ENCODE measurements around the gene DGKG. TPM values are rescaled to one million over a fixed set of nuclear protein-coding genes. Genes with fewer than 3 reads are reported as not detected.
A peak's percentile ranks its signal among the peaks of the same experiment; 100 is the strongest.

DGKG gene
- total RNA-seq (2014; rRNA removed; shearing (Covaris generic); ENCODE audit: low replicate concordance), result 15.0 and 16.4 TPM in 2 replicates

DNA sequence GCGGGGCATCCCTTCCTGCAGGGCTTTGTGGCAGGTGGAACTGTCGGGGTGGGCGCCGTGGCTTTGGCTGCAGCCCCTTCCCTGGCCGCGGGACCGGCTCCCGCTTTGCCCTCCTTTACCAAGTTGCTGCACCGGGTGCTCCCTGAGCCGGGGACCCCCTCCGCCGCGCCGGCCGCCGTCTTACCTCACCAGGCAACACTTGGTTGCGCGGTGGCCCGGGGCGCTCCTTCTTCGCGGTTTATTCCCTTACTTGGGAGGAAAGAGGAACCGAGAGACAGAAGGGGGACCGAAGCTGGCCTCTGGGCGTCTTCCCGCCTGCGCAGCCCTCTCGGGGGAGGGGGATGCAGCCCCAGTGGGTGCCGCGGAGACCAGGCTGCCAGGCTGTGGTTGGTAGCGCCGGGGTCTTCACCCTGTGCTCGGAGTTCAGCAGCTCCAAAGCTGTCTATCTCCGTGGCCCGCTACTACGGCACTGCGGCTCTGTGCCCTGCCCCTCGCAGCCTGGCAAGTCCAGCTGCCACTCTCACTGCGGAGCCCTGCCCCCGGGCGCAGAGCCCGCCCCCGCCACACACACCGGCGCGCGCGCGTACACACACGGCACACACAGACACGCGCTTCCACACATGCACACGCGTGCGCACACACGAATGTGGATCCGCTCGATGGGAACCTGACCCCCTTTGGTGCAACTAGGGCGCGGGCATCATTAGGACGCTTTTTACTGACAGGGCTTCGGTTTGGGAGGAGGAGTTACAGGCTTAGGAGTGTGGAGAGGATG, at the start of gene DGKG:
DGKG (minus strand) TSS at position 473 of the 775 bp plus-strand sequence. CDS start 41,775 bp downstream, outside the sequence.
- DNase-seq (ENCODE audit: low read depth), result peak; percentile 15
- in situ Hi-C loops (cut with HindIII; ENCODE audit: low pct_unique_long_range_greater_than_20kb, low sequenced_read_pairs), result no loop called here

DNA sequence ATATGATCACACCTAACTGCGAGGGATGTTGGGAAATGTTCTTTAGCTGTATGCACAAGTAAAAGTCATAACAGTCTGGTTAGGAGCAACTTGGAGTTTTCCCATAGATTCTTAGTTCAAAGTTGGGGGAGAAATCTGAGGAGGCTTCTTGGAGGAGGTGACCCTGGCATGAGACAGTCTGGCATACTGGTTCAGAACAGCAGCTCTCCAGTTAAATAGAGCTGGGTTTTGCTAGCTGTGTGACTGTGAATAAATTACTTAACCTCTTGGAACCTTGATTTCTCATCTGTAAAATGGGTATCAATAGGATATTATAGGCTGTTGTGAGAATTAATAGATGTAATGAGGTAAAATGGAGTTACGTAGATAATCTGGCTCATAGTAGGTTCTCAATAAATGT, 49.1 kb upstream of the DGKG start:
- in situ Hi-C loops (cut with HindIII; ENCODE audit: low pct_unique_long_range_greater_than_20kb, low sequenced_read_pairs), result no loop called here
- no peak for DNase-seq (ENCODE audit: low read depth)

DNA sequence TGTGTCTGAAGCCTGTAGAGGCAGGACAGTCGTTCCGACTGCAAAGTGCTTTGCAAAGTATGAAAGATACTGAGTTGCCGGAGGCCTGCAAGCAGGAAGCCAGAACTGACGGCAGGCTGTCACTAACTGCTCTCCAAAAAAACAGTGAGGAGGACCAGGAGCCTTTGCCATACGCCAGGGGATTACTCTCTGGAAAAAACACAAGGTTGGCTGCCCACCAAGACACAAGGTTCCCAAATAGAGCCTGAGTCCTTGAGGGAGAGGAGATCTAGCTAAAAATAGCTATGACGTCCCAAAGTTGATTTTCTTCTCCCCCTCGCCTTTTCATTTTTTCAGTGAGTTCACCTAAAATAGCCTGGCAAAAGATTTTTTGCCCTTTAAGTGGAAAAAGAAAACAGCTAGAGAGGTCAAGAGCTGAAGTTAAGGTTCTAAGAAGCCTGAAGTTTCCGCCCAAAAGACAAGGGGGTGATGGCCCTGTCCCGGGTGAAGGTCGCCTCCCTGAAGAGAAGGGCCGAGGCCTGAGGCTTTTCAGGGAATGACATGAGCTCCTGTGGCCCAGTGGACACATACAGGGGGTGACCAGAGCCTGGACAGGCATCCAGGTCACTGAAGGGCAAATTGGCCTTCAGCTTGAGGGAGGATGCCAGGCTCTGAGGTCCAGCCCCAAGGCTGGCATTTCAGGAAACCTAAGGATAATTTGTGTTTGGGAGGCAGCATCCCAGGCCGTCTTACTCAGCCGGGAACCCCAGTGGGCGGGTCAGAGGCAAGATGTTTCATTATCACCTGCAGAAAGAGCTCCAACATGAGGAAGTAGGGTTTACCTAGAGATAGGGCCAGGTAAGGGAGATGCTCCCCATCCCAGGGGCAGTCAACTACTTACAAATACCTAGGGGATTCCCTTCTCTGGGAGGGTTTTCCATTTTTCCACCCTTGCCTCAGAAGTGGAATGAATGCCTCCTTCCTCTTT, 44.9 kb upstream of the DGKG start:
- no peak for DNase-seq (ENCODE audit: low read depth)
- in situ Hi-C loops (cut with HindIII; ENCODE audit: low pct_unique_long_range_greater_than_20kb, low sequenced_read_pairs), result no loop called here

DNA sequence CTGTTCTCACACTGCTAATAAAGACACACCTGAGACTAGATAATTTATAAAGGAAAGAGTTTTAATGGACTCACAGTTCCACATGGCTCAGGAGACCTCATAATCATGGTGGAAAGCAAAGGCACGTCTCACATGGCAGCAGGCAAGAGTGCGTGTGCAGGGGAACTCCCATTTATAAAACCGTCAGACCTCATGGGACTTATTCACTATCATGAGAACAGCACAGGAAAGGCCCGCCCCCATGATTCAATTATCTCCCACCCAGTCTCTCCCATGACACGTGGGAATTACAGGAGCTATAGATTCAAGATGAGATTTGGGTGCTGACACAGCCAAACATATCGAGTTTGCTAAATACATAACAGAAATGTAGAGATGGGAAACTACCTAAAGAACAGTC, 39.5 kb upstream of the DGKG start:
- DNase-seq (ENCODE audit: low read depth), result no peak

DNA sequence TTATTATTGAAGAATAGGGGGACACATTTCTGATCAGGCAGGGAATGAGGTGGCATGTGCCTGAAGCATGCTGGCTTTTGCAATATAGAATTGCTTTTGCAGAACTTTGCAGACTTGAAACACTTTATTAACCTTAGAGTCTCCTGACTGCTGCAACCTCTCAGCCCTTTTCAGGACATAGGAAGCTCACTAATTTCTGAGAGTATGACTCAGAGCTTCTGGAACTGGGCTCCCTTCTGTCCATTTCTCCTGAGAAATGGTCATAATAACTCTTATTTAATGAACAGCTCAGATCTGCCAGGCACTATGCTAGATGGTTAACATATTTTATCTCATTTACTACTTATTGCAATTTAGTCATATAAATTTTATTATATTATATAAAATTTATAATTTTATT, 38.6 kb upstream of the DGKG start:
- in situ Hi-C loops (cut with HindIII; ENCODE audit: low pct_unique_long_range_greater_than_20kb, low sequenced_read_pairs), result no loop called here
- DNase-seq (ENCODE audit: low read depth), result no peak

More for the DNA sequence above, 39.5 kb upstream of the DGKG start:
- in situ Hi-C loops (cut with HindIII; ENCODE audit: low pct_unique_long_range_greater_than_20kb, low sequenced_read_pairs), result no loop called here

DNA sequence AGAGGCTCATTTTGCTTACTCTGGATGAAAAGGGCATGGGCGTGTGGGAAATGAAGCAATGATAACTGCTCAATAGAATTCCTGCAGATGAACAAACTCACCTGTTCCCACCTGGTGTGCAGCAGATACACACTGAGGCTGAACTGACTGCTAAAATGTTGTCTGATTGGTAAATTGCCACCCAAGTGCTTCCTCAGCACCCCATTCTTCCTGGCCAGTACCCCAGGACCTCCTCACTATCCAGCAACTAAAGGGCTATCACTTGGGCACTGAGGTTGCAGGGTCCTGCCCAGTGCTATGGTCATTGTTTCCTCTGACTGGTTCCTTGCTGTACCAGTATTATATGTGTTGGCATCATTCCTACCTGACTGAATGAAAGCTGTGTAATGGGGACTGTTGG, 38.0 kb upstream of the DGKG start:
- DNase-seq (ENCODE audit: low read depth), result no peak
- in situ Hi-C loops (cut with HindIII; ENCODE audit: low pct_unique_long_range_greater_than_20kb, low sequenced_read_pairs), result no loop called here

DNA sequence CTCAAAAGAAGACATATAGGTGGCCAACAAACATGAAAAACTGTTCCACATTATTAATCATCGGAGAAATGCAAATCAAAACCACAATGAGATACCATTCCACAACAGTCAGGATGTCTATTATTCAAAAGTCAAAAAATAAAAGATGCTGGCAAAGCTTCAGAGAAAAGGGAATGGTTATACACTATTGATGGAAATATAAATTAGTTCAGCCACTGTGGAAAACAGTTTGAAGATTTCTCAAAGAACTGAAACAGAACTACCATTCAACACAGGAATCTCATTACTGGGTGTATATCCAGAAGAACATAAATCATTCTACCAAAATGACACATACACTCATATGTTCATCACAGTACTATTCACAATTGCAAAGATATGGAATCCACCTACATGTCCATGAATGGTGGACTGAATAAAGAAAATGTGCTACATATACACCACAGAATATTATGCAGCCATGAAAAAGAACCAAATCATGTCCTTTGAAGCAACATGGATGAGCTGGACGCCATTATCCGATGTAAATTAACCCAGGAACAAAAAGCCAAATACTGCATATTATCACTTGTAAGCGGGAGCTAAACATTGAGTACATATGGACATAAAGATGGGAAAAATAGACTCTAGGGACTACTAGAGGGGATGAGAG, 32.7 kb upstream of the DGKG start:
- in situ Hi-C loops (cut with HindIII; ENCODE audit: low pct_unique_long_range_greater_than_20kb, low sequenced_read_pairs), result no loop called here
- DNase-seq (ENCODE audit: low read depth), result no peak

DNA sequence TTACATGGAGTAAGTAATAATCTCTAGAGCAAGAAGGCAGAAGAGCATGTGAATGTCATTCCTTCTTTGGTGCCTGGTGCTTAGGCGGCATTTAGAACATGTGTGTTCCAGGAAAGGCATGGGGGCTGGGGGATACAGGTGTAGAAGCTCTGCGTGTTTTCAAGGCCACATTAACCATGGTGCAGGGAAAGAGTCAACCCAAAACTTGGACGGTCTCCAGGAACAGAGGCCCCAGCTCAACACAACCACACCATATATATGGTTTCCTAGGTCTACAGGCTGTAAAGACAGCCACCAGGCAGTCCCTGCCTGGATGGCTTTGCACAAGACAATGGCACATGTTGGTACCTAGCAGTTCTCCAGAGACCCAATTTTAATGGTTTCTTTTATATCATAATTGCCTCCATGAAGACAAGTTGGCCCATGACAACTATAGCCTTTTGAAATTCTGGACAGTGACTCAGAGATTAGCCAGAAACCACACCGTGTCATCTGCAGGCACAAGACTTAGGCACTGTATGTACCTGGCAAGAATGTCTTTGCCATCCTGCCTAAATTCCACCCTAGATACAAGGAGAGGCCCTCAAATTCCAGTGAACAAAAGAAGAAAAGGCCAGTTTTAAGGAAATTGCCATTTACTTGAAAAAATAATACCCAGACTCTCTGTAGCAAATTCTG, 25.0 kb upstream of the DGKG start:
- DNase-seq (ENCODE audit: low read depth), result no peak
- in situ Hi-C loops (cut with HindIII; ENCODE audit: low pct_unique_long_range_greater_than_20kb, low sequenced_read_pairs), result no loop called here

DNA sequence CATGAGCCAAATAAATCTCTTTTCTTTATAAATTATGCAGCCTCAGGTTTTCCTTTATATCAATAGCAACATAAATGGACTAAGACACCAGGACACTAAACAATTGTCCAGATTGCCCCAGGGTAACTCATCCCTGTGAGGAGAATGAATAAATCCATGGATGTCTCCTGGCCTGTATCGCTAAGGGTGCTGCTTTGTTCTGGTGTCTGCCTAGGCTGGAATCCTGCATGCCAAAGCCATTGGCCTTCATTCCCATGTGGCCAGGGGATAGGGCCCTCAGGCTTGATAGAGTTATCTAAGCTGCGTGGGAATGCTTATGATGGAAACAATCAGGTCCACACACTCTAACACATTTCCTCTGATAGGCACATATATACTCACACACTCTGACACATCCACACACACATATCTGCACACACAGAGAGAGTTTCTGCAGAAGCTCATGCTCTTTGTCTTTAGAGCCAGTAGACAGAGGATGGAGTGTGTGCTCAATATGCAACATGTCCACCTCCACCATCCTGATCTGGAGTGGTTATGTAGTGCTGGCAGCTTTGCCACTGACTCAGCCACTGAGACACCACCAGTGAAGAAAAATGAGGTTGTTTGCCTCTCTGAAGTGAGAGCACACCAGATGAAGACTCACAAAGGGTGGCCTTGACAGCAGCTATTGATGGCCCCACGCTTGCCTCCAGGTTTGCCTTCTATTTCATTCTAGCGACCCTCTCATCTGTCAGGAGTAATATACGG, 24.0 kb upstream of the DGKG start:
- no peak for DNase-seq (ENCODE audit: low read depth)
- in situ Hi-C loops (cut with HindIII; ENCODE audit: low pct_unique_long_range_greater_than_20kb, low sequenced_read_pairs), result no loop called here

DNA sequence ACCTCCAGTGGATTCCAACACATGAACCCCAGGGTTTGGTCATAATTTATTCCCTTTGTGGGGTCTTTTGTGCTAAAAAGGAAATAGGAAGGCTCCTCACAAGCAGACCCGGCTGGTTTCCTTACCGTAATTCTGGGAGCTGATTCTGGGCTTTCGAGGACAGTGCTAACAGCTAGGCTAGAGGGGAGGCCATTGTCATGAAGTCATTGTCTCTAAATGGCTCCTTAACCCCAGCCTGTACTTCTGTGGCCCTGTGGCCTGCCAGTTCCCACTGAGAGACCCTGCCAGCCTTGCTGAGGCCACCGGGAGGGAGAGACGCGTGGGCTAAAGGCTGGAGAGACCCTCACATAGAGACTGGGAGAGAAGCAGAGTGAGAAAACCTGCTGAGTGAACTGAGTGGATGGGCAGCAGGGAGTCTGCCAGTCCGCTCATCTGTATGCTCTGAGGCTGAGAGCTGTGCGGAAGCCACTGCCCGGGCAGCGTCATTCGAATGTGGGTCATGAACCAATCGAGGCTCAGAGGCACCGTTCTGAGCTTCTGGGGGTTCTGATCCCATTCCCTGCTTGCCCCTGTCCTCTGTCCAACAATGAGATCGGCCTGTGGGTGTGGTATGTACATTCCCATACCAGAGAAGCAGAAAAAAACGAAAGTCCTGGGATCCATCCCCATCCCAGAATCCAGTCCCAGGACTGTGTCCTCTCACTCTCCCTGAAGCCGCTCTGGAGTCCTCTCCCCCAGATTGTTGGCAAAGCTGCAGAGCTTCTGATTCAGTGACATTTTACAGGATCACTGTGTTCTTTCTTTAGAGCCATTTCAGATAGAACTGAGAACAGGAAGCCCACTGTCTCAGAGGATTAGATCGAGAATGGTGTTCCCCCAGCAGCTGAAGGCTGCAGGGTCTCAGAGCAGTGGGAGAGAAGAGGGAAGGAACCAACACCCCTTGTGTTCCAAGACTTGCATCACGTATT, 21.3 kb upstream of the DGKG start:
- DNase-seq (ENCODE audit: low read depth), result no peak
- in situ Hi-C loops (cut with HindIII; ENCODE audit: low pct_unique_long_range_greater_than_20kb, low sequenced_read_pairs), result no loop called here

DNA sequence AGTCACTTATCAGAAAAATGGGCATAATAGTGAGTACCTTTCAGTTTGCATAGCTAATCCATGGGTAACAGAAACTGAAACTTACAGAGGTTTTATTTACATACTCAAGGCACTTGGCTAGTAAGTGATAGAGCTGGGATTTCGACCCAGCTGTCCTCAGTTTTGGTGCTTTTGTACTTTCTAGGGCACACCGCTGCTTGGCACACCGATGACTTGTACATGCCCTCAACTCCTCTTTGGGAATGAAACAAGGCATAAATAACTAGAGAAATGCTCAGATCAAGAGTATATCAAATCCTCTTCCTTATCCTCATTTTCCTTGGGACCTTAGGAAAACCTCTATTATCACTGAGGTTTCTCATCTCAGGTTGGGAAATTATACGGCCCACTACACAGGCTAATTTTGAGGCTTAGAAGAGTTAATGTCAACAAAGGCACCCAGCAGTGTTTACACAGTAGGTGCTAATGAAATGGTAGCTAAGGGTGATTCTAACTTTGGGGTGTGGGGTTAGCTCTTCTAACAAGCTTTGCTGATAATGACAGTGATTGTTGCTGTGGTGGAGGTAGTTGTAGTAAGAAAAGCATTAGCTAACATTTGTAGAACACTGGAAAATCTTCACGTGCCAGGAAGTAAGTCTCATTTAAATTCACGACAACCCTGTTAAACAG, 20.3 kb upstream of the DGKG start:
- DNase-seq (ENCODE audit: low read depth), result no peak

DNA sequence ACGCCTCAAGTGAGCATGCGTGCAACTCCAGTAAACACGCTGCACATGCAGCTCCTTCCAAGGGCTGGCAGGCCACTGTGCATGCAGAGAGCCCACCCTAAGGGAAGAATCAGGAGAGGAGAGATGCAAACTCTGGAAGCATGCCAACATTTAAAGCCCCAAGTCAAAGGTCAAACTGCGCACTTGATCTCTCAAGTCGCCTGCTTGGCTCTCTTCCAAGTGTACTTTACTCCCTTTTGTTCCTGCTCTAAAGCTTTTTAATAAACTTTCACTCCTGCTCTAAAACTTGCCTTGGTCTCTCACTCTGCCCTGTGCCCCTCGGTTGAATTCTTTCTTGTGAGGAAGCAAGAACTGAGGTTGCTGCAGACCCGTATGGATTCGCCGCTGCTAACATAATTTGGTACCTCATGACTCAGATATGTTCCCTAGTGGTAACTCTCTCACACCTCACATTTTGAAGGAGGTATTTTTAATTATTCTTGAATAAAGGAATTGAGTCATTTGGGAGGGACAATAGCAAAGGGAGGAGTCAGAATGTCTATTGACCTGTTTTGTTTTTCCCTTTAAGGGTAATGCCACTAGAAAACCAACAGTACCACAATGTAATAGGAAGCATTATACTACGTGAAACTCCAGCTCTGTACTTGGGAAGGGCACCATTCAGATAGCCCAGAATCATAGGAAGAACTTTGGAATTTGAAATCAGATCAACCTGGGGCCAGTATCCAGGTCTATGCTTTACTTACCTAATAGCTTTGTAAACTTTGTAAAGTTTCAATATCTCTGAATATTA, 19.6 kb upstream of the DGKG start:
- in situ Hi-C loops (cut with HindIII; ENCODE audit: low pct_unique_long_range_greater_than_20kb, low sequenced_read_pairs), result no loop called here
- no peak for DNase-seq (ENCODE audit: low read depth)

More for the DNA sequence above, 20.3 kb upstream of the DGKG start:
- in situ Hi-C loops (cut with HindIII; ENCODE audit: low pct_unique_long_range_greater_than_20kb, low sequenced_read_pairs), result no loop called here

DNA sequence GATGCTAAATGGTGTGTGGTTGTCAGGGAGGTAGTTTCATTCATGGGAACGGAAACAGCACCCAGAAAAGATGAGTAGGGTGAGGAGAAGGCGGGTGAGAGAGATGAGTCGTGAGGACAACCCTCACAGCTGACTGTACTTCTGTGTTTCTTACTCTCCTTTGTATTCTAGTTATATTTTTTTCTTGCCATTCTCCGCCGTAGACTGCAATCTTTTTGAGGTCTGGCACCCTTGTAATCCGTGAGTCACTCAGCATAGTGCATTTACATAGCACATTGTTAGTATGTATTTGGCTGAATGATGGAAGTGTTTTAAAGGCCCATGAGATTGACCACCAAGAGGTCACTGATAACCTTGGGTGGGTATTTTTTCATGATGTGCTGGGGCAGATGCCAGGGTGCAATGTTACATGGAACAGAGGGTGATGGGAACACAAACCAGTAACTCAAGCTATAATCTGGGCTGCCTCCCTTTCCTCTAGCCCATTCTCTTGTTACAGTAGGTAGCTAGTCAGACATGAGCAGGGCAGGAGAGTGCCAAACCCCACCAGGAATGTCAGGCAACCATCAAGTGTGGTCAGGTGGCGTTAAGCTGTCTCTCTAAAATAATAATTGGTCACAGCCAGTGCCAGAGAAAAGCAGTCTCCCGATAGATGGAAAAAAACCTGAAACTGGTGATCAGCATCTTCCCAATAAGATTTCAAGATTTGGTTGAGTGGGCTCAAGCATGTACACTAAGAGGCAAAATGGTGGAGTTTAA, 18.8 kb upstream of the DGKG start:
- in situ Hi-C loops (cut with HindIII; ENCODE audit: low pct_unique_long_range_greater_than_20kb, low sequenced_read_pairs), result no loop called here
- DNase-seq (ENCODE audit: low read depth), result no peak

DNA sequence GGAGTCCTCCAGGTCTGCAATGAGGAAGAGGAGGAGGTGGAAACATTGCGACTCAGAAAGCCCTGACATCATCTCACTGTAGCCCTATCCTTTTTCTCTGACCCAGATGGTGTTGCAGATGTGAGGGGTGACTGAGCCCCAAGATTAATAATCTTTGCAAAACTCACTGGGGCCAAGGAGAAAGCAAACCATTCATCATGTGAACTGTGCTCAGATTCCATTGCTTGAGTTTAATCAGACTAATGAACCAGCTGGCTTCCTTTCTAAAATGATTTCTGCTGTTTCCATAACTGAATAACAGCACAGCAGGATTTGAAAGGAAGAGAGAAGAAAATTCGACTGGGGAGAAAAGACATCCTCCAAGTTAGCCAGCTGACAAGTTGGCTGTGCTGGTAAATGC, 13.4 kb upstream of the DGKG start:
- in situ Hi-C loops (cut with HindIII; ENCODE audit: low pct_unique_long_range_greater_than_20kb, low sequenced_read_pairs), result no loop called here
- no peak for DNase-seq (ENCODE audit: low read depth)

DNA sequence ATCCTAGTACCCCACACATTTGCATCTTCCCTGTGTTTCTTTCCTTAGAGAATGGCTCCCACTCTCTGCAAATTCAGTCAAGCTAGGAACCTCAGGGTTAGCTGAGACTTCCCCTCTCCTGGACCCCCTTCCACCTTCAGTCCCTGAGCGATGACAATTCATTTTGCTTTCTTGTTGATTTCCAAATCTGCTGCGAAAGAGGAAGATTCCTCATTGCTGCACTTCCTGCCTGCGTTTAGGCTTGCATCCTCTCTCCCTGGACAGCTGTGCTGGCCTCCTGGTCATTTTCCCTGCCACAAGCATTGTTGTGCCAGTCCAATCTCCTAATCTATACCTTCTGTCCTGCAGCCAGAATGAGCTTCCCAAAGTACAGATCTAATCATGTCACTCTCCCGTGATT, 12.3 kb upstream of the DGKG start:
- no peak for DNase-seq (ENCODE audit: low read depth)
- in situ Hi-C loops (cut with HindIII; ENCODE audit: low pct_unique_long_range_greater_than_20kb, low sequenced_read_pairs), result no loop called here

All from Caki2 (cell line).